Naive B cell (primary cell): ENCODE data around the gene SLC6A14. TPM values are rescaled to one million over a fixed set of nuclear protein-coding genes. Genes with fewer than 3 reads are reported as not detected.

ENCODE experiments used
- ATAC-seq, 2 donors: fragments of 150-1000 bp; cut with Tn5 transposase; 2 replicates each; pipeline ENCODE4 v1.10.0; 2021; ENCODE audit warnings: low read depth in 2 of 2, mild to moderate bottlenecking in 2 of 2, moderate library complexity in 2 of 2
- DNase-seq: peaks from one replicate; pipeline ENCODE4 v3.0.0; 2022
- H3K27ac Mint-ChIP-seq, 6 donors: one replicate each; pipeline ENCODE4 v1.8.0; 2020 to 2022; ENCODE audit warnings: mild to moderate bottlenecking in 6 of 6, mixed read lengths in 6 of 6, moderate library complexity in 5 of 6, inconsistent platforms in 2 of 6
- H3K27me3 Mint-ChIP-seq, 3 donors: one replicate each; pipeline ENCODE4 v1.8.0; 2021 to 2022; ENCODE audit warnings: mixed read lengths in 3 of 3, mild to moderate bottlenecking in 1 of 3
- H3K36me3 Mint-ChIP-seq, 2 donors: one replicate each; pipeline ENCODE4 v1.8.0; 2020 to 2022; ENCODE audit warnings: mixed read lengths in 2 of 2, inconsistent platforms in 1 of 2, mild to moderate bottlenecking in 1 of 2
- H3K4me1 Mint-ChIP-seq, 3 donors: one replicate each; pipeline ENCODE4 v1.8.0; 2020 to 2022; ENCODE audit warnings: mixed read lengths in 3 of 3, inconsistent platforms in 1 of 3, mild to moderate bottlenecking in 1 of 3, moderate library complexity in 1 of 3
- H3K4me3 Mint-ChIP-seq, 8 donors: one replicate each; pipeline ENCODE4 v1.8.0; 2020 to 2022; ENCODE audit warnings: mild to moderate bottlenecking in 8 of 8, mixed read lengths in 8 of 8, moderate library complexity in 8 of 8, inconsistent platforms in 2 of 8
- H3K9me3 Mint-ChIP-seq, 7 donors: one replicate each; pipeline ENCODE4 v1.8.0; 2020 to 2022; ENCODE audit warnings: mixed read lengths in 7 of 7, mild to moderate bottlenecking in 5 of 7, inconsistent platforms in 2 of 7, moderate library complexity in 1 of 7
- polyA plus RNA-seq, 6 donors: library from polyadenylated mRNA; unstranded; fragments of 300-500 nt; fragmentation: Illumina TruSeq; gene quantifications; one replicate each; pipeline ENCODE4 v1.2.3, GENCODE V29; 2021; ENCODE audit warnings: low read depth in 6 of 6

SLC6A14 gene, protein sequence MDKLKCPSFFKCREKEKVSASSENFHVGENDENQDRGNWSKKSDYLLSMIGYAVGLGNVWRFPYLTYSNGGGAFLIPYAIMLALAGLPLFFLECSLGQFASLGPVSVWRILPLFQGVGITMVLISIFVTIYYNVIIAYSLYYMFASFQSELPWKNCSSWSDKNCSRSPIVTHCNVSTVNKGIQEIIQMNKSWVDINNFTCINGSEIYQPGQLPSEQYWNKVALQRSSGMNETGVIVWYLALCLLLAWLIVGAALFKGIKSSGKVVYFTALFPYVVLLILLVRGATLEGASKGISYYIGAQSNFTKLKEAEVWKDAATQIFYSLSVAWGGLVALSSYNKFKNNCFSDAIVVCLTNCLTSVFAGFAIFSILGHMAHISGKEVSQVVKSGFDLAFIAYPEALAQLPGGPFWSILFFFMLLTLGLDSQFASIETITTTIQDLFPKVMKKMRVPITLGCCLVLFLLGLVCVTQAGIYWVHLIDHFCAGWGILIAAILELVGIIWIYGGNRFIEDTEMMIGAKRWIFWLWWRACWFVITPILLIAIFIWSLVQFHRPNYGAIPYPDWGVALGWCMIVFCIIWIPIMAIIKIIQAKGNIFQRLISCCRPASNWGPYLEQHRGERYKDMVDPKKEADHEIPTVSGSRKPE
- polyA plus RNA-seq, result not detected

DNA sequence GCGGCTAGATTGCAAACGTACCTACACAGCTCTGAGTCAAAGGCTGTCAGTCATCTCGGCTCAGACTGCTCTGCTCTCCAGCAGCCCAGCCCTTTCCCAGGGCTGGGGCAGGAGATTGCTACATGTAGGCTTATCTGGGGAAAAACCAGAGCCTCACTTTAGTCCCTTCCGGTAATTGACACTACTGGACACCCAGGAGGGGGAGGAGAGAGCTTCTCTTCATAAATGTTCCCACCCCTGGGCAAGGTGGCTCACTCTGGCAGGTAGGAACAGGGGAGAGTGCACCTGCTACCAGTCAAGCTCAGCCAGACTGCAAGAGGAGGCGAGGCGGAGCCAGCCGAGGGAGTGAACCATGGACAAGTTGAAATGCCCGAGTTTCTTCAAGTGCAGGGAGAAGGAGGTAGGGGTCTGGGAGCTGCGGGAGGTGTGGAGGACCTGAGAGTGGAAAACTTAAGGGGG lies at the start of gene SLC6A14:
Gene SLC6A14, plus strand, starts transcription at position 249 of the 459 bp plus-strand sequence. Its CDS starts 104 bp downstream, at position 353.
- Mint-ChIP-seq H3K27me3 (no peaks in the 10 kb centered on the region), H3K4me3 (no peak within 1 kb of the TSS), H3K27ac (no peak within 1 kb of the TSS), H3K9me3 (peaks cover 0 to 5% (median 0%) of the 10 kb centered on the region in 7 donors), H3K4me1 (no peaks in the 10 kb centered on the region), H3K36me3 (no peaks in the 10 kb centered on the region)
- ATAC-seq (no peak), DNase-seq (no peak)

DNA sequence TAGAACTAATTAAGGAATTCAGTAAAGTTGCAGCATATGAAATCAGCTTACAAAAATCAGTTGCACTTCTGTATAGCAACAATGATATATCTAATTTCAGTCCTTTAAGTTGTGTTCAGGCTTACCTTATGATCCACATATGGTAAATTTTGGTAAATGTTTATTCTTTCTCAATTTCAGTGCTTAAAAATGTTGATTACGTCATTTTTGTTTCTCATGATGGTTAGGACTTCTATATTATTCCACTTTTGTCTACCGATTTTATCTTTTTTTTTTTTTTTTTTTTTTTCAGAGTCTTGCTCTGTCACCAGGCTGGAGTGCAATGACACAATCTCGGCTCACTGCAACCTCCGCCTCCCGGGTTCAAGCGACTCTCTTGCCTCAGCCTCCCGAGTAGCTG lies 40.7 kb upstream of the SLC6A14 start:
- H3K27ac Mint-ChIP-seq, result no peak overlapping the region
- no peak overlapping the region for H3K4me3 Mint-ChIP-seq
- no peaks in the 10 kb centered on the region for H3K27me3 Mint-ChIP-seq
- ATAC-seq (no peak), DNase-seq (no peak)
- H3K36me3 Mint-ChIP-seq, result no peaks in the 10 kb centered on the region
- H3K4me1 Mint-ChIP-seq, result no peaks in the 10 kb centered on the region
- H3K9me3 Mint-ChIP-seq, result peaks cover 0 to 6% (median 0%) of the 10 kb centered on the region in 7 donors

DNA sequence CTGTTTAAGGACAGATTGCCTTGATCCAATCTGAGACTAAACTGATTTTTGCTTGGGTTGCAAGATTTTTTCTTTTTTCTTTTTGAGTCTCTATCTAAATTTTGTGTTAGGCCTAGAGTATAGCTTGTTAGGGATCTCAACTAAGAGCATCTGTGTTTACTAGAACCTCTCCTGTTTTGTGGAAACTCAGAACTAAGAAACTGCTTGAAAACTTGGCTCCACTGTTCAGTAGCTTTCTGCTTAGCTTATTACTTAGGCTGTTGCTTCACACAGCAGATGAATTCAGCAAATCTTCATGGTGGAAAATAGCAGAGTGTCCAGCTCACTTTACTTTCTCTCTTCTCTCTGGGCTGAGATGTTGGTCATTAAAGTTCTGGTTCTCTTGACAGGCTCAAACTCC lies 36.7 kb upstream of the SLC6A14 start:
- H3K9me3 Mint-ChIP-seq, result peaks cover 0 to 5% (median 0%) of the 10 kb centered on the region in 7 donors
- H3K4me1 Mint-ChIP-seq, result no peaks in the 10 kb centered on the region
- H3K27me3 Mint-ChIP-seq, result no peaks in the 10 kb centered on the region
- H3K36me3 Mint-ChIP-seq, result no peaks in the 10 kb centered on the region
- H3K27ac Mint-ChIP-seq, result no peak overlapping the region
- DNase-seq (no peak), ATAC-seq (no peak)
- no peak overlapping the region for H3K4me3 Mint-ChIP-seq

DNA sequence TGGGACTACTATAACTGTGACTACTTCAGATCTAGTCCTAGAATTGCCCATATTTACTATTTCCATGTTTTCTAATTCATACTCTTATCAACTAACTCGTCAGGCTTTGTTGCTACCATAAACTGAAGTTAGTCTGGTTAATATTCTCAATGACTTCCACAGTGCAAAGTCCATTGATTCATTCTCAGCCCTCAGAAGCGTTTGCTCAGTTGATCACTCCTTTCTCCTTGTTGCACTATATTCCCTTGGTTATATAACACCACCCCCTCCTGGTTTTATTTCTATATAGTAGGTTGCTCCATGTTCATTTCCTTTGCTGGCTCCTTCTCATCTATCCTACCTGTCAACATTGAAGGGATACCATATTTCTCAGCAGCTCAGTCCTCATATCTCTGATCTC lies 27.2 kb upstream of the SLC6A14 start:
- Mint-ChIP-seq H3K36me3 (no peaks in the 10 kb centered on the region), H3K9me3 (peaks cover 0 to 7% (median 4%) of the 10 kb centered on the region in 7 donors), H3K27ac (no peak overlapping the region), H3K4me3 (no peak overlapping the region), H3K4me1 (no peaks in the 10 kb centered on the region), H3K27me3 (no peaks in the 10 kb centered on the region)
- DNase-seq (no peak), ATAC-seq (no peak)

DNA sequence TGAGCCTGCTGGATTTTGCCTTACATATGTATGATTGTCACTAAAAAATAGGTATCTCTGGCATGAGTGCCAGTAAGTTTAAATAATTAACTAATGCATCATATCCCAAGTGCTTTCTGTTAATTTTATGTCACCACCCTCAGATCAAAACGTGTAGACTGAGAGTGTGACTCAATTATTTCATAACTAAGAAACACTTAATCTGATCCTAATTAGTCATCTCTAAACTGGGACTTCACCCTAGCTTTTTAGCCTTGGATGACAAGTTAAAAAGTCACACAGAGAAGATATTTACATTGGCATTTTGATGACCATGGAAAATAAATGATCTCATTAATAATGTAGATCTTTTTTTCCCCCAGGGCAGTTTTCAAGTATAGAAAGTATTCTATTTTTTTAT lies 23.1 kb upstream of the SLC6A14 start:
- ATAC-seq, result no peak
- no peaks in the 10 kb centered on the region for H3K4me1 Mint-ChIP-seq
- no peaks in the 10 kb centered on the region for H3K27me3 Mint-ChIP-seq
- no peak for DNase-seq
- peaks cover 0 to 7% (median 2%) of the 10 kb centered on the region in 7 donors for H3K9me3 Mint-ChIP-seq
- no peak overlapping the region for H3K27ac Mint-ChIP-seq
- H3K4me3 Mint-ChIP-seq, result no peak overlapping the region
- no peaks in the 10 kb centered on the region for H3K36me3 Mint-ChIP-seq

DNA sequence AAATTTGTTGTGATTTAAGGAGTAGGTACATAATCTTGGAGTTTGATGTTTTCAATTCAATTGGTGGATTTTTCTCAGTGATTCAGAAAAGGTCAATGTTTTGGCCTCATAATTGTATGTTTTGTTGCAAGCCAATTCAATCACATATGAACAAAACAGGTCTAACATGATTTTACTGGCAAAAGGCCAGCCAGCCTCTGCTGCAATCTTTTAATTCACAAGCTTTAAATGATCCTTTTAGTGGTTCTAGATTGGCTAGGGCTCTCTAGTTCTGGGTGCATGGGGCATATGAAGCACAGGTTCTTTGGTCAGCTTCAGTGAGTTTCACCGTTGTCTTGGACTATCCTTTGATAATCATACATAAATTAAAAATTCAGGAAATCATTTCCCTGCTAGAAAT lies 19.2 kb upstream of the SLC6A14 start:
- H3K36me3 Mint-ChIP-seq, result no peaks in the 10 kb centered on the region
- ATAC-seq (no peak), DNase-seq (no peak)
- no peaks in the 10 kb centered on the region for H3K27me3 Mint-ChIP-seq
- no peak overlapping the region for H3K27ac Mint-ChIP-seq
- H3K9me3 Mint-ChIP-seq, result peaks cover 0 to 1% (median 0%) of the 10 kb centered on the region in 7 donors
- no peaks in the 10 kb centered on the region for H3K4me1 Mint-ChIP-seq
- H3K4me3 Mint-ChIP-seq, result no peak overlapping the region

DNA sequence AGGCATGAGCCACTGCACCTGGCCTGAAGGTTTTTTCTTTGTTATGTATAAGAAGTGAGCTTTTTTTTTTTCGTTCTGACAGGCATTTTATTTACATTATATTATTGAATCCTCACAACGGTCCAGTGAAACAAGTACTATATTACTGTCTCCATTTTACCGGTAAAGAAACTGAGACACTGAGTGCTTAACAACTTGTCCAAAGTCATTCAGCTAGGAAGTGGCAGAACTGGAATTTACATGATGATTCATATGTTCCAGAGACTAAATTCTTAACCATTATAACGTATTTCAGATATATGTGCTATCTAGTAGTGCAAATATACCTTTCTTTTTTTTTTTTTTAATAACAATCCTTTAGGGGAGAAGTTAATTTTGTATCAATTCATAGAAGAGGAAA lies 18.4 kb upstream of the SLC6A14 start:
- H3K4me1 Mint-ChIP-seq, result no peaks in the 10 kb centered on the region
- H3K4me3 Mint-ChIP-seq, result no peak overlapping the region
- no peak overlapping the region for H3K27ac Mint-ChIP-seq
- ATAC-seq, result no peak
- H3K27me3 Mint-ChIP-seq, result no peaks in the 10 kb centered on the region
- DNase-seq, result no peak
- H3K36me3 Mint-ChIP-seq, result no peaks in the 10 kb centered on the region
- peaks cover 0 to 1% (median 0%) of the 10 kb centered on the region in 7 donors for H3K9me3 Mint-ChIP-seq

DNA sequence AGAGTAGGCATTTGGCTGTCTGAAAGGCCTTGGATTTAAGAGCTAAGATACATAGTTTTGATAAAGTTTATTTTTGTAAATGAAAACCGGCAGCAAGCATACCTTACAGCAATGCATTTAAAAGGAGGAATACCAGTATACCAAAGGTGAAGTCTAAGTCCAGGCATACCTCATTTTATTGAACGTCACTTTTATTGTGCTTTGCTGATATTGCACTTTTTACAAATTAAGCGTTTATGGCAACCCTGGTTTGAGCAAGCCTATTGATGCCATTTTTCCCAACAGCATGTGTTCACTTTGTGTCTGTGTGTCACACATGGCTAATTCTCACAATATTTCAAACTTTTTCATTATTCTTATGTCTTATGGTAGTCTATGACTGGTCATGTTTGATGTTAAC lies 8.4 kb upstream of the SLC6A14 start:
- Mint-ChIP-seq H3K27ac (no peak overlapping the region), H3K27me3 (no peaks in the 10 kb centered on the region), H3K4me3 (no peak overlapping the region), H3K4me1 (no peaks in the 10 kb centered on the region), H3K9me3 (peaks cover 0 to 3% (median 0%) of the 10 kb centered on the region in 7 donors), H3K36me3 (no peaks in the 10 kb centered on the region)
- DNase-seq (no peak), ATAC-seq (no peak)

DNA sequence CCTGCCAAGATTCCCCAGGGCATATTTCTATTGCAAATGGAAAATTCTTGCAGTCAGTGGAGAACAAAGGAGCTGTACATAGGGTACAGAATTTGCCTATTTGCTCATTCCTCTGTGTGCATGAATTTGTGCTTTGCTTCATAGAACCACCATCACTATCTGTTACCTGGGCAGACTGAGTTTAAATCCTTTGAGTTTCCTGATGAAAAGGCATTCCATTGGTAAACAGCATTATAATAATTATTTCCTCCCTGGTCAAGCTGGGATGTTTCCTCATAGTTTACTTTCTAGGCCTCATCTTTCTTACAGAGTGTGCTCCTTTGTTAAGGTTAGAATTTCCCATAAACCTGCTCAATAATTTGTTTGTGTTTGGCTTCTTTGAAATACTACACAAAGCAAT lies 809 bp upstream of the SLC6A14 start:
- no peak for DNase-seq
- H3K9me3 Mint-ChIP-seq, result peaks cover 0 to 5% (median 0%) of the 10 kb centered on the region in 7 donors
- no peak overlapping the region for H3K4me3 Mint-ChIP-seq
- H3K4me1 Mint-ChIP-seq, result no peaks in the 10 kb centered on the region
- ATAC-seq, result no peak
- no peaks in the 10 kb centered on the region for H3K27me3 Mint-ChIP-seq
- H3K36me3 Mint-ChIP-seq, result no peaks in the 10 kb centered on the region
- no peak overlapping the region for H3K27ac Mint-ChIP-seq

DNA sequence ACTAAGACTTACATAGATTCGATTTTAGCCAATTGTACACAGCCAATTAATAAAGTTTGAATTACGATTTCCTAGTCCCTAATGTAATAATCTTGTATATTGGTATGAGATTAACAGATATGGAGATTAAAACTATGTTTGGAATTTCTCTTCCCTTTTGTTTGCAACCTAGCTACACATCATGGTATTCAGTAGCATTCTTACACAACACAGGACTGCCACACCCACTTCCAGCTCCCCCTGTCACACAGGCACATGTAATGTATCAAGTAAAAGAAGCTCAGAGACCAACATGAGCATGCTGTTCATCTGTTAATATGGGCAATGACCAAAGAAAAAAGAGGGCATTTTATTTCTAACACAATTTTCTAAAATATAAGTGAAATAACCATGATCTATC lies 12.8 kb downstream of the SLC6A14 start:
- Mint-ChIP-seq H3K4me1 (no peaks in the 10 kb centered on the region), H3K27me3 (no peaks in the 10 kb centered on the region), H3K27ac (no peak overlapping the region), H3K4me3 (no peak overlapping the region), H3K36me3 (no peaks in the 10 kb centered on the region), H3K9me3 (peaks cover 0 to 4% (median 0%) of the 10 kb centered on the region in 7 donors)
- ATAC-seq (no peak), DNase-seq (no peak)

DNA sequence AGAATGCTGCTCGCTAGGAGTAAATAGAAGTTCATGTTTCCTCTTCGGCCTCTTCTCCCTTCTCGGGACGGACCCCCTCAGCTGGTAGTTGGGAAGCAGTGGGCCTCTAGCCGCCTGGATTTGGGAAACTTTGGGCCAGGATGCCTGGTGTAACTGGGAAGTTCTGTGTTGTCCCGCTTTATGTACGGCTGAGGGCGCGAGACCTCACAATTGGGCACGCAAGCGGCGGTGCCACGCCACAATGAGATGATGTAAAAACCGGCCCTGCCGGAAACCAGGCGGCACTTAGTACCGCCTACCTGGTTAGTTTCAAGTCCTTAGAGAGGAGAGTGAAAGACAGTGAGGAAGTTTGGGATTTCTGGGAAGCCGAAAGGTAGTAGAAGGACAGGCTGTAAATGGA lies 26.4 kb downstream of the SLC6A14 start, which contains the start of gene CT83:
Gene CT83, minus strand, starts transcription at position 155 of the 400 bp plus-strand sequence. Its CDS starts 120 bp downstream, at position 35.
- Mint-ChIP-seq H3K36me3 (no peaks in the 10 kb centered on the region), H3K9me3 (peaks cover 0 to 7% (median 0%) of the 10 kb centered on the region in 7 donors), H3K27ac (no peak within 1 kb of the TSS), H3K27me3 (no peaks in the 10 kb centered on the region), H3K4me1 (no peaks in the 10 kb centered on the region), H3K4me3 (no peak within 1 kb of the TSS)
- ATAC-seq (no peak), DNase-seq (no peak)

DNA sequence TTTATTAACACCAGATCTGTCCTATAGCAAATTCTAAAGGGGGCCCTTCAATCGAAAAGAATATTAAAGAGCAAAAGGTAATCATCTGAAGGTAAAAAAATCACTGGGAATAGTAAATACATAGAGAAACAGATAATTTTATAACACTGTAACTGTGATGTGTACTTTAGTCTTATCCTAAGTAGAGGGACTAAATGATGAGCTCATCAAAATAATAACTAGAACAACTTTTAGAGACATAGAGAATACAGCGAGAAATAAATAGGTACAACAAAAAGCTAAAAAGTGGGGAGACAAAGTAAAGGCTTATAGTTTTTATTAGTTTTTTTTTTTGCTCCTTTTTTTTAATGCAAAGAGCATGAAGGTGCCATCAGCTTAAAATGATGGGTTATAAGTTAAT lies 43.7 kb downstream of the SLC6A14 start:
- DNase-seq (no peak), ATAC-seq (no peak)
- Mint-ChIP-seq H3K9me3 (peaks cover 0 to 8% (median 0%) of the 10 kb centered on the region in 7 donors), H3K27ac (no peak overlapping the region), H3K36me3 (no peaks in the 10 kb centered on the region), H3K27me3 (no peaks in the 10 kb centered on the region), H3K4me1 (no peaks in the 10 kb centered on the region), H3K4me3 (no peak overlapping the region)

DNA sequence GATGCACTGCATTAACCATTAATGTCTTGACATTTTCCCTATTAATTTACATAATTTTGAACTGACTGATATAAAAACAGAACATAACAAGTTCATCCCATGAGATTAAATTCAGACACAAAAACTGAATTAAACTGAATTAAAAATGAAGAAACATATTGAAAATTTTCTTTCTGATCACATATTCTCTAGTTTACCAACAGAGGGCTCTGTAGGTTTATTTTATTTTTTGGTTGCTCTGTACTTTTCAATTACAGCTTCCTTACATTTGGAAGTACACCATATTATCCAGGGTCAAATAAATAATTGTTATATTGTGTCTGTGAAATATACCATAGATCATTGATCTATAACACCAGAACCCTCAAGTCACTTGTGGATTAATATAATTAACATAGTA lies 53.7 kb downstream of the SLC6A14 start:
- H3K4me1 Mint-ChIP-seq, result no peaks in the 10 kb centered on the region
- H3K27me3 Mint-ChIP-seq, result no peaks in the 10 kb centered on the region
- DNase-seq, result no peak
- no peak overlapping the region for H3K27ac Mint-ChIP-seq
- H3K9me3 Mint-ChIP-seq, result peaks cover 0 to 2% (median 0%) of the 10 kb centered on the region in 7 donors
- H3K4me3 Mint-ChIP-seq, result no peak overlapping the region
- no peaks in the 10 kb centered on the region for H3K36me3 Mint-ChIP-seq
- no peak for ATAC-seq

DNA sequence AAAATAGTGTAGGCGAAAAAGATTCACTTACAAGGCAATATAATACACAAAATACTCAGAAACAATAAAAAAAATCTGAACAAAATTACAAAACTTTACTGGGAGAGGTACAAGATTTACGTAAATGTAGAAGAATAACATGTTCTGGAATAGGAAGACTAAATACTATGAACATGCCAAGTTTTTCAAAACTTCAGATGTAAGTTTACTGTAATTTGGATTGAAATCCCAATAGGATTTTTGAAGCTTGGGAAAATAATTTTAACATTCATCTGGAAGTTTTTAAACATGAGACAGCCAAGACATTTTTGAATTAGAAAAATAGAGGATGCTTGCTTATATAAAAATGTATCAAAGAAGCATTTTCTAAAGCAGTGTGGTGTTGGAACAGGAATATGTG lies 56.9 kb downstream of the SLC6A14 start:
- Mint-ChIP-seq H3K9me3 (peaks cover 0 to 4% (median 0%) of the 10 kb centered on the region in 7 donors), H3K4me3 (no peak overlapping the region), H3K4me1 (no peaks in the 10 kb centered on the region), H3K36me3 (no peaks in the 10 kb centered on the region), H3K27ac (no peak overlapping the region), H3K27me3 (no peaks in the 10 kb centered on the region)
- ATAC-seq (no peak), DNase-seq (no peak)
